ENCODE data around the gene KIAA1217.

KIAA1217 gene

GRCh38 chr10:24483701-24484100, 274.8 kb downstream of the KIAA1217 start:
- H3K4me2 ChIP-seq (ENCODE audit: low read length) = no peak overlapping the region
- H3K4me3 ChIP-seq (ENCODE audit: low read length) = no peak overlapping the region
- no peaks in the 10 kb centered on the region for H3K79me2 ChIP-seq (ENCODE audit: control insufficient read depth, low read length)
- TF ChIP-seq EZH2phosphoT487 (IDR thresholded peaks at IDR 0.05; ENCODE audit: borderline replicate concordance, low read length) (no peak), CTCF (IDR thresholded peaks at IDR 0.05; ENCODE audit: low read depth, low read length, poor library complexity, severe bottlenecking) (no peak)
- H3K4me1 ChIP-seq (ENCODE audit: control insufficient read depth, low read length) = no peaks in the 10 kb centered on the region
- H3K36me3 ChIP-seq (ENCODE audit: control insufficient read depth, low read length) = no peaks in the 10 kb centered on the region
- no peaks in the 10 kb centered on the region for H3F3A ChIP-seq (ENCODE audit: control insufficient read depth, insufficient read depth)
- no peaks in the 10 kb centered on the region for H3K9me2 ChIP-seq (replicated peaks; ENCODE audit: control insufficient read depth, low read length)
- H4K20me1 ChIP-seq (ENCODE audit: control insufficient read depth, insufficient read depth, low read depth, low read length) = no peaks in the 10 kb centered on the region
- no peak overlapping the region for H3K27ac ChIP-seq (ENCODE audit: low read depth, low read length)
- H3K9me3 ChIP-seq (ENCODE audit: control insufficient read depth, insufficient read depth, low read length) = no peaks in the 10 kb centered on the region
- no peaks in the 10 kb centered on the region for H3K27me3 ChIP-seq (ENCODE audit: control insufficient read depth, low read length)

DNA sequence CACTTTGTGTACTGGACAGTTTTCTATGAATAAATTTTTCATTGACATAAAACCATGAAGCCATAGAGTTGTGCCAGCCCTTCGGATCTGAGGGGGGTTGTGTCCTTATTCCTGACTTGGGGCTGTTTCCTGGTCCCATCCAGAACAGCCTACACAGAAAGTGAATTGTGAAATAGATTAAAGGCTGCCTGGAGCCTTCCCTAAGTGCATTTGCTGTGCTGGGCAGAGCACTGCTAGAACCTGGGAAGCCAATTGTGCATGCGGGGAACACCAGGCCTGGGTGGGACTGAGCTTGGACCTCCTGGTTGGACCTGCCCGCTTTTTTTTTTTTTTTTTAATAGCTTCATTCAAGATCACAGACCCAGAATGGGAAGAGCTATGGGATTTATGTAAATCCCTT, 275.8 kb downstream of the KIAA1217 start:
- no peak overlapping the region for H3K4me2 ChIP-seq (ENCODE audit: low read length)
- H4K20me1 ChIP-seq (ENCODE audit: control insufficient read depth, insufficient read depth, low read depth, low read length) = no peaks in the 10 kb centered on the region
- H3K27ac ChIP-seq (ENCODE audit: low read depth, low read length) = no peak overlapping the region
- no peaks in the 10 kb centered on the region for H3F3A ChIP-seq (ENCODE audit: control insufficient read depth, insufficient read depth)
- no peaks in the 10 kb centered on the region for H3K36me3 ChIP-seq (ENCODE audit: control insufficient read depth, low read length)
- H3K4me1 ChIP-seq (ENCODE audit: control insufficient read depth, low read length) = no peaks in the 10 kb centered on the region
- no peaks in the 10 kb centered on the region for H3K9me2 ChIP-seq (replicated peaks; ENCODE audit: control insufficient read depth, low read length)
- H3K9me3 ChIP-seq (ENCODE audit: control insufficient read depth, insufficient read depth, low read length) = no peaks in the 10 kb centered on the region
- no peaks in the 10 kb centered on the region for H3K79me2 ChIP-seq (ENCODE audit: control insufficient read depth, low read length)
- H3K4me3 ChIP-seq (ENCODE audit: low read length) = no peak overlapping the region
- no peak for TF ChIP-seq CTCF (IDR thresholded peaks at IDR 0.05; ENCODE audit: low read depth, low read length, poor library complexity, severe bottlenecking)
- H3K27me3 ChIP-seq (ENCODE audit: control insufficient read depth, low read length) = no peaks in the 10 kb centered on the region

GRCh38 chr10:24485304-24485703, 276.4 kb downstream of the KIAA1217 start:
- Histone ChIP-seq H3K27me3 (ENCODE audit: control insufficient read depth, low read length) (no peaks in the 10 kb centered on the region), H3F3A (ENCODE audit: control insufficient read depth, insufficient read depth) (no peaks in the 10 kb centered on the region), H3K9me3 (ENCODE audit: control insufficient read depth, insufficient read depth, low read length) (no peaks in the 10 kb centered on the region), H3K4me2 (ENCODE audit: low read length) (no peak overlapping the region), H3K36me3 (ENCODE audit: control insufficient read depth, low read length) (no peaks in the 10 kb centered on the region), H3K4me1 (ENCODE audit: control insufficient read depth, low read length) (no peaks in the 10 kb centered on the region), H3K4me3 (ENCODE audit: low read length) (no peak overlapping the region), H3K27ac (ENCODE audit: low read depth, low read length) (no peak overlapping the region), H4K20me1 (ENCODE audit: control insufficient read depth, insufficient read depth, low read depth, low read length) (no peaks in the 10 kb centered on the region), H3K9me2 (replicated peaks; ENCODE audit: control insufficient read depth, low read length) (no peaks in the 10 kb centered on the region), H3K79me2 (ENCODE audit: control insufficient read depth, low read length) (no peaks in the 10 kb centered on the region)
- no peak for TF ChIP-seq CTCF (IDR thresholded peaks at IDR 0.05; ENCODE audit: low read depth, low read length, poor library complexity, severe bottlenecking)
- no peak for TF ChIP-seq EZH2phosphoT487 (IDR thresholded peaks at IDR 0.05; ENCODE audit: borderline replicate concordance, low read length)

GRCh38 chr10:24488631-24489030, 279.7 kb downstream of the KIAA1217 start:
- H3K9me2 ChIP-seq (replicated peaks; ENCODE audit: control insufficient read depth, low read length) = no peaks in the 10 kb centered on the region
- H4K20me1 ChIP-seq (ENCODE audit: control insufficient read depth, insufficient read depth, low read depth, low read length) = no peaks in the 10 kb centered on the region

More at GRCh38 chr10:24488631-24489030, 279.7 kb downstream of the KIAA1217 start:
- Histone ChIP-seq H3K27ac (ENCODE audit: low read depth, low read length) (no peak overlapping the region), H3K79me2 (ENCODE audit: control insufficient read depth, low read length) (no peaks in the 10 kb centered on the region), H3K9me3 (ENCODE audit: control insufficient read depth, insufficient read depth, low read length) (no peaks in the 10 kb centered on the region), H3K4me3 (ENCODE audit: low read length) (no peak overlapping the region), H3F3A (ENCODE audit: control insufficient read depth, insufficient read depth) (no peaks in the 10 kb centered on the region), H3K27me3 (ENCODE audit: control insufficient read depth, low read length) (no peaks in the 10 kb centered on the region), H3K4me1 (ENCODE audit: control insufficient read depth, low read length) (no peaks in the 10 kb centered on the region), H3K4me2 (ENCODE audit: low read length) (no peak overlapping the region), H3K36me3 (ENCODE audit: control insufficient read depth, low read length) (no peaks in the 10 kb centered on the region)
- TF ChIP-seq CTCF (IDR thresholded peaks at IDR 0.05; ENCODE audit: low read depth, low read length, poor library complexity, severe bottlenecking) (no peak), EZH2phosphoT487 (IDR thresholded peaks at IDR 0.05; ENCODE audit: borderline replicate concordance, low read length) (no peak)
